OCI-LY3 (cell line): Measurements from ENCODE around the gene UBAC2.

Experiments used
- H2AFZ ChIP-seq: fragments of 200-600, 300-600 bp; shearing (Covaris generic); 2 replicates; pipeline ENCODE4 v1.6.0; 2014; ENCODE audit warnings: antibody characterized with exemption, low read depth, low read length
- H3K27ac ChIP-seq: fragments of 200-600, 300-600 bp; sonication (generic); 2 replicates; pipeline ENCODE4 v1.5.1; 2014; ENCODE audit warnings: mild to moderate bottlenecking, low read length, moderate library complexity, mixed read lengths
- H3K27me3 ChIP-seq: fragments of 200-600, 300-600 bp; sonication (generic); 2 replicates; pipeline ENCODE4 v1.6.1; 2014; ENCODE audit warnings: low read depth, low read length, mixed read lengths
- H3K36me3 ChIP-seq: fragments of 200-600, 300-600 bp; sonication (generic); replicated peaks from 2 replicates; pipeline ENCODE3; 2014; ENCODE audit warnings: low read depth, low read length, mixed read lengths
- H3K4me1 ChIP-seq: fragments of 300-600, 200-600 bp; sonication (generic); 2 replicates; pipeline ENCODE4 v1.6.1; 2014; ENCODE audit warnings: low read length, mixed read lengths
- H3K4me2 ChIP-seq: fragments of 200-600, 300-600 bp; sonication (generic); 2 replicates; pipeline ENCODE4 v1.6.1; 2014; ENCODE audit warnings: low read length, mixed read lengths
- H3K4me3 ChIP-seq: fragments of 300-600, 200-600 bp; sonication (generic); 2 replicates; pipeline ENCODE4 v1.5.1; 2014; ENCODE audit warnings: antibody characterized with exemption, mild to moderate bottlenecking, low read length, moderate library complexity
- H3K79me2 ChIP-seq: fragments of 300-600, 200-600 bp; shearing (Covaris generic); 2 replicates; pipeline ENCODE4 v1.6.1; 2014; ENCODE audit warnings: mild to moderate bottlenecking, low read length, mixed read lengths
- H3K9ac ChIP-seq: fragments of 300-600, 200-600 bp; shearing (Covaris generic); 2 replicates; pipeline ENCODE4 v1.6.0; 2014; ENCODE audit warnings: mild to moderate bottlenecking, low read length, moderate library complexity
- H3K9me3 ChIP-seq: fragments of 200-600, 300-600 bp; shearing (Covaris generic); 2 replicates; pipeline ENCODE4 v1.6.1; 2014; ENCODE audit warnings: low read length, mixed read lengths; ENCODE audit not compliant: insufficient read depth
- H4K20me1 ChIP-seq: fragments of 200-600, 300-600 bp; sonication (generic); 2 replicates; pipeline ENCODE4 v1.6.1; 2016; ENCODE audit warnings: low read length, mixed read lengths; ENCODE audit not compliant: insufficient read depth
- CTCF ChIP-seq: fragments of 200-600, 300-600 bp; sonication (generic); IDR thresholded peaks from 2 replicates; pipeline ENCODE4 v1.5.1; 2014; ENCODE audit warnings: antibody characterized with exemption, low read length, low read depth
- EZH2phosphoT487 ChIP-seq: fragments of 200-600 bp; shearing (Covaris generic); IDR thresholded peaks from 2 replicates; pipeline ENCODE4 v1.6.1; 2018; ENCODE audit warnings: antibody characterized with exemption, mixed run types, low read depth

The UBAC2 gene

GRCh38 chr13:99433543-99434075, 233.0 kb downstream of the UBAC2 start:
- H3K27me3 ChIP-seq = peaks cover 8% of the 10 kb centered on the region

GRCh38 chr13:99434258-99434788, 233.7 kb downstream of the UBAC2 start:
- TF ChIP-seq EZH2phosphoT487 (no peak), CTCF (no peak)
- peak overlapping the region; percentile 64; the same call in 1 of the 2 replicates for H3K9ac ChIP-seq

More at GRCh38 chr13:99433543-99434075, 233.0 kb downstream of the UBAC2 start:
- H3K4me3 ChIP-seq = peak overlapping the region; percentile 59; the same call in 1 of the 2 replicates
- H2AFZ ChIP-seq = peak overlapping the region; percentile 88
- no peaks in the 10 kb centered on the region for H4K20me1 ChIP-seq
- no peaks in the 10 kb centered on the region for H3K36me3 ChIP-seq
- peak overlapping the region; percentile 64; the same call in 1 of the 2 replicates for H3K9ac ChIP-seq
- H3K27ac ChIP-seq = peak overlapping the region; percentile 85
- H3K9me3 ChIP-seq = no peaks in the 10 kb centered on the region
- no peak for TF ChIP-seq EZH2phosphoT487
- no peak for TF ChIP-seq CTCF
- peak overlapping the region; percentile 81 for H3K4me2 ChIP-seq
- peaks cover 71% of the 10 kb centered on the region for H3K4me1 ChIP-seq
- H3K79me2 ChIP-seq = no peaks in the 10 kb centered on the region

GRCh38 chr13:99435116-99435515, 234.5 kb downstream of the UBAC2 start:
- Histone ChIP-seq H3K9me3 (no peaks in the 10 kb centered on the region), H3K27ac (no peak overlapping the region), H3K27me3 (peaks cover 23% of the 10 kb centered on the region), H2AFZ (no peak overlapping the region), H4K20me1 (no peaks in the 10 kb centered on the region), H3K4me3 (no peak overlapping the region), H3K4me2 (no peak overlapping the region), H3K4me1 (peaks cover 69% of the 10 kb centered on the region), H3K79me2 (no peaks in the 10 kb centered on the region), H3K9ac (no peak overlapping the region), H3K36me3 (no peaks in the 10 kb centered on the region)
- TF ChIP-seq EZH2phosphoT487 = no peak
- no peak for TF ChIP-seq CTCF

More at GRCh38 chr13:99434258-99434788, 233.7 kb downstream of the UBAC2 start:
- H3K9me3 ChIP-seq = no peaks in the 10 kb centered on the region
- no peaks in the 10 kb centered on the region for H3K36me3 ChIP-seq
- H3K4me2 ChIP-seq = peak overlapping the region; percentile 81
- H3K27me3 ChIP-seq = peaks cover 15% of the 10 kb centered on the region
- peak overlapping the region; percentile 88 for H2AFZ ChIP-seq
- H3K4me3 ChIP-seq = 0 out of 2 replicates have a peak overlapping the region, but pooled peaks have one; percentile 3
- H3K27ac ChIP-seq = peak overlapping the region; percentile 85
- H3K4me1 ChIP-seq = peaks cover 73% of the 10 kb centered on the region
- no peaks in the 10 kb centered on the region for H4K20me1 ChIP-seq
- H3K79me2 ChIP-seq = no peaks in the 10 kb centered on the region

- TF ChIP-seq CTCF (no peak), EZH2phosphoT487 (no peak)
- H3K9ac ChIP-seq = no peak overlapping the region
- no peak overlapping the region for H3K4me2 ChIP-seq
- H3K27me3 ChIP-seq = peaks cover 32% of the 10 kb centered on the region
- no peaks in the 10 kb centered on the region for H4K20me1 ChIP-seq
- H3K36me3 ChIP-seq = no peaks in the 10 kb centered on the region
- H2AFZ ChIP-seq = no peak overlapping the region
- no peaks in the 10 kb centered on the region for H3K79me2 ChIP-seq
- H3K9me3 ChIP-seq = no peaks in the 10 kb centered on the region
- H3K4me3 ChIP-seq = no peak overlapping the region
- 0 out of 2 replicates have a peak overlapping the region, but pooled peaks have one; percentile 4 for H3K27ac ChIP-seq
- peaks cover 67% of the 10 kb centered on the region for H3K4me1 ChIP-seq
Measured at GRCh38 chr13:99435998-99436397, 235.3 kb downstream of the UBAC2 start.
